Activated CD4-positive, CD25-positive, alpha-beta regulatory T cell (primary cell): Measurements from ENCODE around the gene SLC22A17.
"Not testable (repeated sequence)": the region's sequence is repeated elsewhere in the genome, so short reads cannot be mapped to it uniquely, and the experiment has no call there.

ENCODE experiments used
- DNase-seq, 4 experiments: peaks; one replicate each; lab custom pipeline; 2025; lab: John Stamatoyannopoulos, UW

Gene SLC22A17

GRCh38 chr14:23339506-23340268, 13.0 kb downstream of the SLC22A17 start:
- no peak for DNase-seq

- DNase-seq: no peak
Observed at GRCh38 chr14:23335623-23336022, 17.1 kb downstream of the SLC22A17 start.

- DNase-seq: peak; percentile 19 to 45 (median 21)
Observed at GRCh38 chr14:23327947-23328744, 24.5 kb downstream of the SLC22A17 start.

GRCh38 chr14:23326491-23327332, 26.0 kb downstream of the SLC22A17 start:
- DNase-seq: no peak

- not testable (repeated sequence) for DNase-seq
Observed at GRCh38 chr14:23325746-23326145, 26.9 kb downstream of the SLC22A17 start.

- DNase-seq: no peak
Observed at GRCh38 chr14:23324993-23325392, 27.7 kb downstream of the SLC22A17 start.

- no peak for DNase-seq
Observed at GRCh38 chr14:23324455-23324846, 28.2 kb downstream of the SLC22A17 start.

- DNase-seq: no peak
Observed at GRCh38 chr14:23323838-23324454, 28.7 kb downstream of the SLC22A17 start.

- no peak for DNase-seq
Observed at GRCh38 chr14:23322568-23323517, 29.8 kb downstream of the SLC22A17 start.

- peak in 1 of 4 experiments; percentile 17 for DNase-seq
Observed at GRCh38 chr14:23321572-23322547, 30.8 kb downstream of the SLC22A17 start.

GRCh38 chr14:23320584-23321571, 31.8 kb downstream of the SLC22A17 start, which contains the start of gene PABPN1:
Gene PABPN1, plus strand, starts transcription at chr14:23321457. Its CDS starts 13 bp downstream, at chr14:23321470.
- DNase-seq: peak; percentile 90 to 99 (median 92)

- DNase-seq: no peak
Observed at GRCh38 chr14:23319746-23320583, 32.7 kb downstream of the SLC22A17 start.

GRCh38 chr14:23316300-23316699, 36.4 kb downstream of the SLC22A17 start:
- no peak for DNase-seq

- no peak for DNase-seq
Observed at GRCh38 chr14:23310546-23310945, 42.1 kb downstream of the SLC22A17 start.

GRCh38 chr14:23308721-23309445, 43.8 kb downstream of the SLC22A17 start:
- DNase-seq: no peak
